Karpas-422 (cell line): ENCODE data around the gene DTL. TPM values are rescaled to one million over a fixed set of nuclear protein-coding genes. Genes with fewer than 3 reads are reported as not detected.

Experiments used
- DNase-seq: peaks from one replicate; pipeline ENCODE4 v3.0.0-alpha.2; 2015
- H2AFZ ChIP-seq: fragments of 200-600 bp; sonication (generic); 2 replicates; pipeline ENCODE4 v1.6.1; 2014; ENCODE audit warnings: antibody characterized with exemption, low read length, mixed read lengths
- H3K27ac ChIP-seq: fragments of 200-600 bp; sonication (generic); 2 replicates; pipeline ENCODE4 v1.5.1; 2014; ENCODE audit warnings: mild to moderate bottlenecking, low read length, moderate library complexity
- H3K27me3 ChIP-seq: fragments of 200-600 bp; sonication (generic); 2 replicates; pipeline ENCODE4 v1.6.1; 2014; ENCODE audit warnings: low read length, mixed read lengths
- H3K36me3 ChIP-seq: fragments of 200-600 bp; sonication (generic); 2 replicates; pipeline ENCODE4 v1.6.1; 2014; ENCODE audit warnings: low read length, mixed read lengths; ENCODE audit not compliant: insufficient read depth
- H3K4me1 ChIP-seq: fragments of 200-600 bp; sonication (generic); 2 replicates; pipeline ENCODE4 v1.6.1; 2014; ENCODE audit warnings: mild to moderate bottlenecking, low read length, mixed read lengths
- H3K4me2 ChIP-seq: fragments of 200-600 bp; sonication (generic); 2 replicates; pipeline ENCODE4 v1.6.1; 2014; ENCODE audit warnings: low read length, low read depth, mild to moderate bottlenecking; ENCODE audit not compliant: poor library complexity, severe bottlenecking
- H3K4me3 ChIP-seq: fragments of 200-600 bp; sonication (generic); 2 replicates; pipeline ENCODE4 v1.5.1; 2014; ENCODE audit warnings: mild to moderate bottlenecking, antibody characterized with exemption, low read length, mixed read lengths
- H3K79me2 ChIP-seq: fragments of 200-600 bp; sonication (generic); 2 replicates; pipeline ENCODE4 v1.6.1; 2014; ENCODE audit warnings: mild to moderate bottlenecking, low read length, mixed read lengths
- H3K9ac ChIP-seq: fragments of 200-600 bp; sonication (generic); 2 replicates; pipeline ENCODE4 v1.6.0; 2014; ENCODE audit warnings: low read length
- H3K9me2 ChIP-seq: fragments of 200-600 bp; sonication (generic), shearing (Covaris generic); replicated peaks from 2 replicates; pipeline ENCODE4 v1.6.0; 2014; ENCODE audit warnings: mild to moderate bottlenecking, low read length, moderate library complexity; ENCODE audit not compliant: insufficient read depth
- H3K9me3 ChIP-seq: fragments of 300-700, 200-600 bp; sonication (generic); 2 replicates; pipeline ENCODE4 v1.6.1; 2014; ENCODE audit warnings: low read length, mixed read lengths
- H4K20me1 ChIP-seq: fragments of 200-600 bp; sonication (generic); 2 replicates; pipeline ENCODE4 v1.6.1; 2014; ENCODE audit warnings: mild to moderate bottlenecking, antibody characterized with exemption, low read length, low read depth; ENCODE audit not compliant: insufficient read depth
- total RNA-seq: library from RNA; depleted of rRNA; stranded (reverse); fragments of >200 nt; shearing (Covaris generic); gene quantifications from 2 replicates; pipeline ENCODE4 v1.2.3, GENCODE V29; 2014; ENCODE audit warnings: low replicate concordance

DTL gene
- total RNA-seq, 1 experiment from 2014 or later, result 13.5 TPM

GRCh38 chr1:212118167-212118871 is 82.8 kb downstream of the DTL start:
- no peaks in the 10 kb centered on the region for H3K4me1 ChIP-seq
- no peaks in the 10 kb centered on the region for H4K20me1 ChIP-seq
- H3K9me2 ChIP-seq, result no peaks in the 10 kb centered on the region
- no peak overlapping the region for H3K4me2 ChIP-seq
- no peaks in the 10 kb centered on the region for H3K36me3 ChIP-seq
- H2AFZ ChIP-seq, result no peak overlapping the region
- no peak overlapping the region for H3K9ac ChIP-seq
- H3K27me3 ChIP-seq, result no peaks in the 10 kb centered on the region
- no peaks in the 10 kb centered on the region for H3K9me3 ChIP-seq
- no peaks in the 10 kb centered on the region; the same call in 1 of the 2 replicates for H3K79me2 ChIP-seq
- no peak for DNase-seq
- H3K4me3 ChIP-seq, result no peak overlapping the region
- H3K27ac ChIP-seq, result no peak overlapping the region

- H3K4me1 ChIP-seq, result no peaks in the 10 kb centered on the region
- no peaks in the 10 kb centered on the region for H3K36me3 ChIP-seq
- H2AFZ ChIP-seq, result no peak overlapping the region
- DNase-seq, result no peak
- H4K20me1 ChIP-seq, result no peaks in the 10 kb centered on the region
- H3K27me3 ChIP-seq, result no peaks in the 10 kb centered on the region
- no peak overlapping the region for H3K27ac ChIP-seq
- H3K4me3 ChIP-seq, result no peak overlapping the region
- H3K4me2 ChIP-seq, result no peak overlapping the region
- no peaks in the 10 kb centered on the region for H3K9me2 ChIP-seq
- H3K9me3 ChIP-seq, result no peaks in the 10 kb centered on the region
- no peaks in the 10 kb centered on the region; the same call in 1 of the 2 replicates for H3K79me2 ChIP-seq
- H3K9ac ChIP-seq, result no peak overlapping the region
Measured at GRCh38 chr1:212118872-212119260, 83.3 kb downstream of the DTL start.

- H3K4me1 ChIP-seq, result no peaks in the 10 kb centered on the region
- H3K27me3 ChIP-seq, result no peaks in the 10 kb centered on the region
- no peak overlapping the region for H3K4me2 ChIP-seq
- H4K20me1 ChIP-seq, result no peaks in the 10 kb centered on the region
- no peak overlapping the region for H3K9ac ChIP-seq
- H3K9me3 ChIP-seq, result no peaks in the 10 kb centered on the region
- H2AFZ ChIP-seq, result no peak overlapping the region
- DNase-seq, result no peak
- H3K36me3 ChIP-seq, result no peaks in the 10 kb centered on the region
- H3K4me3 ChIP-seq, result no peak overlapping the region
- no peaks in the 10 kb centered on the region for H3K79me2 ChIP-seq
- no peaks in the 10 kb centered on the region for H3K9me2 ChIP-seq
- H3K27ac ChIP-seq, result no peak overlapping the region
Measured at GRCh38 chr1:212119397-212119837, 83.9 kb downstream of the DTL start.

- Histone ChIP-seq H3K27ac (no peak overlapping the region), H3K9me3 (no peaks in the 10 kb centered on the region), H4K20me1 (no peaks in the 10 kb centered on the region), H3K9ac (no peak overlapping the region), H3K4me3 (no peak overlapping the region), H3K27me3 (no peaks in the 10 kb centered on the region), H3K79me2 (no peaks in the 10 kb centered on the region), H3K4me1 (no peaks in the 10 kb centered on the region), H3K4me2 (no peak overlapping the region), H3K9me2 (no peaks in the 10 kb centered on the region), H3K36me3 (no peaks in the 10 kb centered on the region), H2AFZ (no peak overlapping the region)
- DNase-seq, result no peak
Measured at GRCh38 chr1:212119863-212120262, 84.3 kb downstream of the DTL start.

GRCh38 chr1:212121779-212122178 is 86.2 kb downstream of the DTL start:
- Histone ChIP-seq H3K79me2 (no peaks in the 10 kb centered on the region), H3K36me3 (no peaks in the 10 kb centered on the region), H2AFZ (no peak overlapping the region), H3K4me3 (no peak overlapping the region), H3K4me1 (no peaks in the 10 kb centered on the region), H3K4me2 (no peak overlapping the region), H3K27ac (no peak overlapping the region), H3K9me2 (no peaks in the 10 kb centered on the region), H3K9me3 (no peaks in the 10 kb centered on the region), H4K20me1 (no peaks in the 10 kb centered on the region), H3K9ac (no peak overlapping the region), H3K27me3 (no peaks in the 10 kb centered on the region)
- no peak for DNase-seq

GRCh38 chr1:212124690-212125582 is 89.4 kb downstream of the DTL start:
- no peak overlapping the region for H3K9ac ChIP-seq
- no peaks in the 10 kb centered on the region for H3K27me3 ChIP-seq
- H3K4me3 ChIP-seq, result no peak overlapping the region
- no peak for DNase-seq
- no peaks in the 10 kb centered on the region for H3K4me1 ChIP-seq
- no peaks in the 10 kb centered on the region for H4K20me1 ChIP-seq
- H3K9me2 ChIP-seq, result no peaks in the 10 kb centered on the region
- no peak overlapping the region for H3K4me2 ChIP-seq
- no peaks in the 10 kb centered on the region for H3K79me2 ChIP-seq
- H2AFZ ChIP-seq, result no peak overlapping the region
- H3K27ac ChIP-seq, result no peak overlapping the region
- no peaks in the 10 kb centered on the region for H3K9me3 ChIP-seq
- no peaks in the 10 kb centered on the region for H3K36me3 ChIP-seq

DNA sequence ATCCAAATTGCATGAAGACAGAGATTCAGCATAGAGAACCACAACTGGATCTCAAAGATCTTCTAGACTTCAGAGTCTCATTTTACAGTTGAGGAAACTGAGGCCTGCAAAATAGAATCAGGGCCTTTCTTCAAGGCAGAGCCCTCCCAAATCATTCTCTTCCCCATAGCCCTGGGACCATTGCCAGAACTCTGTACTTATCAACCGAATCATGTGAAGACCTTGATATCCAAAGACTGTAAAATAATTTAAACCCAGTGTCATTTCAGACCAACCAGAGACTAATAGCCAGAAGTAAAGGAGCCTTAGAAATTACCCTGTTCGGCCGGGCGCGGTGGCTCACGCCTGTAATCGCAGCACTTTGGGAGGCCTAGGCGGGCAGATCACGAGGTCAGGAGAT is 90.1 kb downstream of the DTL start:
- Histone ChIP-seq H3K79me2 (no peaks in the 10 kb centered on the region), H3K9ac (no peak overlapping the region), H3K4me1 (no peaks in the 10 kb centered on the region), H3K9me3 (no peaks in the 10 kb centered on the region), H3K27me3 (no peaks in the 10 kb centered on the region), H4K20me1 (no peaks in the 10 kb centered on the region), H3K27ac (no peak overlapping the region), H3K36me3 (no peaks in the 10 kb centered on the region), H3K4me3 (no peak overlapping the region), H3K9me2 (no peaks in the 10 kb centered on the region), H2AFZ (no peak overlapping the region), H3K4me2 (no peak overlapping the region)
- DNase-seq, result no peak

- H3K4me2 ChIP-seq, result no peak overlapping the region
- H3K9me3 ChIP-seq, result no peaks in the 10 kb centered on the region
- H3K27ac ChIP-seq, result no peak overlapping the region
- no peak overlapping the region for H2AFZ ChIP-seq
- no peaks in the 10 kb centered on the region for H4K20me1 ChIP-seq
- no peaks in the 10 kb centered on the region for H3K27me3 ChIP-seq
- H3K79me2 ChIP-seq, result no peaks in the 10 kb centered on the region
- no peak overlapping the region for H3K9ac ChIP-seq
- H3K4me3 ChIP-seq, result no peak overlapping the region
- no peaks in the 10 kb centered on the region for H3K9me2 ChIP-seq
- H3K4me1 ChIP-seq, result no peaks in the 10 kb centered on the region
- no peak for DNase-seq
- no peaks in the 10 kb centered on the region for H3K36me3 ChIP-seq
Measured at GRCh38 chr1:212127221-212127620, 91.7 kb downstream of the DTL start.
